Measurements from ENCODE around the gene SLC25A10.

GRCh38 chr17:81740395-81740961 lies 28.4 kb downstream of the SLC25A10 start:
- TF ChIP-seq RAD21 (conservative IDR thresholded peaks at IDR 0.05) = no peak
- no peak for TF ChIP-seq MXI1 (conservative IDR thresholded peaks at IDR 0.05; ENCODE audit: poor library complexity, severe bottlenecking)
- no peak for TF ChIP-seq REST (IDR thresholded peaks at IDR 0.05; ENCODE audit: borderline replicate concordance)
- TF ChIP-seq CTCF (IDR thresholded peaks at IDR 0.05; ENCODE audit: poor library complexity, severe bottlenecking) = no peak

All from neural cell (in vitro differentiated cells).